Cardiac fibroblast (primary cell): ENCODE measurements around the gene BTBD16.

Experiments
- DNase-seq, 2 donors: peaks; one replicate each; pipeline versions ENCODE4 v3.0.0 to v3.0.0-alpha.2; 2010; ENCODE audit warnings: low read depth in 2 of 2
- H3K4me3 ChIP-seq, 2 donors: replicated peaks in 1 of 2; 1 replicate in 1 of 2; 2 replicates in 1 of 2; pipeline ENCODE4 v1.5.1; 2011; ENCODE audit warnings: low read depth in 2 of 2, low read length in 2 of 2, mild to moderate bottlenecking in 2 of 2, moderate library complexity in 1 of 2
- TF ChIP-seq, protein P1 (sequence below): IDR thresholded peaks from one replicate; pipeline ENCODE4 v1.5.1; 2011; ENCODE audit warnings: low read depth, mild to moderate bottlenecking, low read length, inconsistent platforms

The BTBD16 gene

DNA sequence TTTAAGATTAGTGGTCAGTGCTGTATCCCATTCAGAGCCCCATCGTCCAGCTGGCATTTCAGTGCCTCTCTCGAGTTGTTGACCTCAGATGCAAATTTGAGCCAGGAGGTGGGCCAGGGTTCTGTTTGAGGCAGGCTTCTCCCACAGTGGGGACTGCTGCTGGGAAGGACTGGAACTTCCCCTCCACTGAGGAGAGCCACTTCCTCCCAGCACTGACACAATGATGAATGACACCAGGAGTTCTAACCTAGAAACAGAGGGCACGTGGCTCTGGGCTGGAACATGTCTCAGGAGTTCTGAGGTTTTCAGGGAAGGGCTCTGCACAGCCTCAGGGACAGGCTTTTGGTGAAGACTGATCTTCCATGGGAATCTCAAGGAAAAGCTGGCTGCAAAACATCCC, 18.3 kb upstream of the BTBD16 start:
- DNase-seq, result no peak
- TF ChIP-seq, protein P1, sequence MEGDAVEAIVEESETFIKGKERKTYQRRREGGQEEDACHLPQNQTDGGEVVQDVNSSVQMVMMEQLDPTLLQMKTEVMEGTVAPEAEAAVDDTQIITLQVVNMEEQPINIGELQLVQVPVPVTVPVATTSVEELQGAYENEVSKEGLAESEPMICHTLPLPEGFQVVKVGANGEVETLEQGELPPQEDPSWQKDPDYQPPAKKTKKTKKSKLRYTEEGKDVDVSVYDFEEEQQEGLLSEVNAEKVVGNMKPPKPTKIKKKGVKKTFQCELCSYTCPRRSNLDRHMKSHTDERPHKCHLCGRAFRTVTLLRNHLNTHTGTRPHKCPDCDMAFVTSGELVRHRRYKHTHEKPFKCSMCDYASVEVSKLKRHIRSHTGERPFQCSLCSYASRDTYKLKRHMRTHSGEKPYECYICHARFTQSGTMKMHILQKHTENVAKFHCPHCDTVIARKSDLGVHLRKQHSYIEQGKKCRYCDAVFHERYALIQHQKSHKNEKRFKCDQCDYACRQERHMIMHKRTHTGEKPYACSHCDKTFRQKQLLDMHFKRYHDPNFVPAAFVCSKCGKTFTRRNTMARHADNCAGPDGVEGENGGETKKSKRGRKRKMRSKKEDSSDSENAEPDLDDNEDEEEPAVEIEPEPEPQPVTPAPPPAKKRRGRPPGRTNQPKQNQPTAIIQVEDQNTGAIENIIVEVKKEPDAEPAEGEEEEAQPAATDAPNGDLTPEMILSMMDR, result no peak
- no peak overlapping the region for H3K4me3 ChIP-seq

DNA sequence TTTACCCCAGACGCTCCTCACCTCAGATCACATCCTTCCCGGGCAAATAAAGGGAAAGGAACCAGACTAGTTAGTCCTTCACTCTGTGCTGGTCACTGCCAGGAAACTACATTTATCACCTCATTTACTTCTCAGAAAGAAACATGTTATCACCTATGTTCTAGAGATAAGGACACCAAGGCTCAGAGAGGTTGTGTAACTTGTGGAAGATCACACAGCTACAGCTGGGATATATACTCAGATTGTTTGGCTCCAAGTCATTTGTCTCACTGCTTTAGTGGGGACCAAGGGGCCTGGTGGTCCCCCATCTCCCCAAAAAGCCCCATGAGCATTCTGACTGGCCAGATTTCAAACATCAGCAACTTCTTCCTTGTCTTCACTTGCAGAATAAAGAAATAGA, 17.5 kb upstream of the BTBD16 start:
- TF ChIP-seq, protein P1, result no peak
- no peak overlapping the region for H3K4me3 ChIP-seq
- no peak for DNase-seq

DNA sequence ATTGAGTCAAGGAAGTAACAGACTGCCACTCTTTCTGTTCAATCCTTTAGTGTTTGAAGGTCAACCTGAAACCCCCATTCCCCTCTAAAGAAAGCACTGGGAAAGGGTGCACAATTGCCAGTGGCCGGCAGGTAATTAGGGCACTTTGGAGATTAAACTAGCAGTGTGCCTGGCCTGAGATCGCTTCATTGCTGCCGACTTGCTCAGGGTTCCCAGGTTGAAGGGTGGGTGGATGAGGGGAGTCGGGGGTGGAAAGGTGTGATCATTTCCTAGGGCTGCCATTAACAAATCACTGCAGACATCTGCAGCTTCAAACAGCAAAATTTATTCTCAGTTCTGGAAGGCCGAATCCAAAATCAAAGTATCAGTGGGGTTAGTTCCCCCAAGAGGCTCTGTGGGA, 16.3 kb upstream of the BTBD16 start:
- no peak overlapping the region for H3K4me3 ChIP-seq
- TF ChIP-seq, protein P1, result no peak
- no peak for DNase-seq

DNA sequence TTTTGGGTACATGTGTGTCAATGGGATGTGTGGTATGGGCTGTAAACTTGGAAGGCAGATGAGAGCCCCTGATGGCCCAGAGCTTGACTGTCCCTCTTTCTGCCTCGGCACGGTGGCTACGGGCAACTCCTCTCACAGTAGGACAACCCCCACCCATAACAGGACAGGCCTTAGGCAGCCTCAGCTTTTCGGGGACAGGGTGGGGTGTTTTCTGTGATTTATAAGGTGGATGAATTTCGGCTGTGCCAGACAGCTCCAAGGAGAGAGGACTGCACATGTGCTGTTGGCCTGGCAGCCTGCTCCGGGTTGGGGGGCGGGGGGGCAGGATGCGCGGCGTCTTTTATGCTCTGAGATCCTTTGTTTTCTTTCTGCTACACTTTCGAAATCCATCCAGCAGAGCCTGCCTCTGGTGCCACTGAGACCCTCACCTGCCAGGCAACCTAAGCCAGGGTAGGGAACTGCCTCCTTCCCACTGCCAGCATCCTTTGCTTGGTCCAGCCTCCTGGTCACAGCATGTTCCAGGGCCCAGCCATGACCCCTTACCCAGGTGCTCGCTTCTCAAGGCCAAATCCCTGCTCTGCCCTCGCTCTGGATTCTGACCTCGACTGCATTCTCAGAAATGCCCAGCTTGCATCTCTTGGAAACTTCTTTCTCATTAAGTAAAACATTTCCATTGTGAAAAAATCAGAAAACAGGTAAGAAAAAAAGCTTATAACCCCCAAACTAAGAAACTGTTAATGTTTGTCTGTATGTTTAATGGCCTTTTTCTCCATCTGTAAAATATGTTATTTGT, 15.4 kb upstream of the BTBD16 start:
- DNase-seq, result no peak
- H3K4me3 ChIP-seq, result no peak overlapping the region
- TF ChIP-seq, protein P1, result no peak

DNA sequence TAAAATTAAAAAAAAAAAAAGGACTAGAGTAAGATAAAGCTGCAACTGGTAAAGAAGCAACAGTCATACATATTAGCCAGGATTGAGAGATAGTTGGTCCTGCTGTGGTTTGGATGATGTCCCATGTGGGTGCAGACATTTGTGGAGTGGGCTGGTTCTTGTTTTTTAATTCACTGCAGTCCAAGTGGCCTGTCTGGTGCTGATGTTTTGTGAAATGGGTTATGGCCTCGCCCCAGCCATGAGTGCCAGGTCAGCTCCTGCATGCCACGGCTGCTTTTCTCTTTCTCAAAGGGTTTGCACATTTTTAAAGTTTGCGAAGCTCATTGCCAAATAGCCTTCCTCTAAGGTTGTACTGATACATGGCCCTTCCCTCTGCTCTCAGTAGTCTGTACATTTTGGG, 14.1 kb upstream of the BTBD16 start:
- no peak overlapping the region for H3K4me3 ChIP-seq
- peak in 1 of 2 donors; percentile 23 for DNase-seq
- TF ChIP-seq, protein P1, result no peak

DNA sequence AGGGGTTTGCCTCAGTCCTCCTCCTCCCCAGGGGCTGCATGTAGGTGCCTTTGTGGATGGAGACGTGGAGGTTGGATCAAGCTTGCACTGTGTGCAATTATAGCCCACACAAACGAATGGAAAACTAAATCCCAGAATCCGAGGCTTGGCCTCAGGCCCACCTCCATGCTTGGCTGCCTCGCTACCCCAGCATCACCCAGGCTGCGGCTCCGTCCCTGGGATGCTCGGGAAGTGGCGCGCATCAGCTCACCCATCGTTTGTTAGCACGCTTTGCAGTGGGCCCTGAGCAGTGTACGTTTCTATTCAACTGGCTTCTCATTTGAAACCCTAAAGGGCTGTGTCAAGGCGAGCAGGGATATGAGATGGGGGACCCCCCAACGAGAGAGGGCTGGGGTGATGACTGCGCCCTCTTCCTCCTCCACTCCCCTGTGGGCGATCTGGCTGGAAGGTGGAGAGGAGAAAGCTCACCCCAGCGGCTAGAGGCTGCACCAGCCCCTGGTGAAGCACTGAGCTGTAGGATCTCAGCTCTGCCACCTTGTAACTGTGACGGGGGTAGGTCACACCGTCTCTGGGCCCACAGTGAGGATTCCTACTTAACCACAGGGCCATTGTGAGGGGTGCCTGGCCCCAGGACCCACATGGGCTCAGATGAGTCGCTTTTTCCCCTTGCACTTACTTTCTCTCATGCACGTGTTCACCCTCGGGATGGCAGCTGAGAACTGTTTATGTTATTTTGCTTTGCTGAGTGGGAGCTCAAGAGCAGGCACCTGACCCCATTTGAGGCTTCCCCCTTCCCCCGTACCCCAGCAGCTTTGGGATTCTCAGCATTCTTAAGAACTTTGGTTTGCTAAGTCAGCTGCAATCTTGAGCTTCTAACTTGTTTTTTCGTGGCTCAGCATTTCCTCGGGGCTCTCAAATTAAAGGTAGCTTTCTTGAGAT, 12.7 kb upstream of the BTBD16 start:
- TF ChIP-seq, protein P1, result no peak
- no peak overlapping the region for H3K4me3 ChIP-seq
- DNase-seq, result peak; percentile 8 to 24
